Astrocyte of the spinal cord (primary cell): ENCODE data around the gene POM121L12.
A peak's percentile ranks its signal among the peaks of the same experiment; 100 is the strongest.

Experiments
- DNase-seq: peaks from one replicate; pipeline ENCODE4 v3.0.0; 2011; ENCODE audit warnings: low read depth, low spot score
- H3K4me3 ChIP-seq: 2 replicates; pipeline ENCODE4 v1.5.1; 2011; ENCODE audit warnings: low read depth, mild to moderate bottlenecking, low read length, moderate library complexity
- CTCF ChIP-seq: IDR thresholded peaks from 2 replicates; pipeline ENCODE4 v1.5.1; 2012; ENCODE audit warnings: low read depth, mild to moderate bottlenecking, low read length, inconsistent platforms
- in situ Hi-C: cut with HindIII; loops from 2 replicates; pipeline ENCODE4 v1.10.0; 2017; ENCODE audit warnings: low sequenced_read_pairs

Gene POM121L12

GRCh38 chr7:53059591-53059990 is 24.2 kb downstream of the POM121L12 start:
- TF ChIP-seq CTCF, result no peak
- H3K4me3 ChIP-seq, result no peak overlapping the region
- in situ Hi-C loops, result no loop called here
- DNase-seq, result no peak

GRCh38 chr7:53060066-53060465 is 24.6 kb downstream of the POM121L12 start:
- DNase-seq, result no peak

GRCh38 chr7:53062796-53063195 is 27.4 kb downstream of the POM121L12 start:
- no peak for DNase-seq
- no peak for TF ChIP-seq CTCF
- H3K4me3 ChIP-seq, result no peak overlapping the region
- in situ Hi-C loops, result no loop called here

More at GRCh38 chr7:53060066-53060465, 24.6 kb downstream of the POM121L12 start:
- in situ Hi-C loops, result no loop called here
- H3K4me3 ChIP-seq, result no peak overlapping the region
- TF ChIP-seq CTCF, result no peak

GRCh38 chr7:53068673-53069072 is 33.2 kb downstream of the POM121L12 start:
- DNase-seq, result no peak
- no peak overlapping the region for H3K4me3 ChIP-seq
- no peak for TF ChIP-seq CTCF
- in situ Hi-C loops, result no loop called here

- in situ Hi-C loops, result no loop called here
- no peak for TF ChIP-seq CTCF
Observed at GRCh38 chr7:53070883-53071282, 35.5 kb downstream of the POM121L12 start.

More at GRCh38 chr7:53070883-53071282, 35.5 kb downstream of the POM121L12 start:
- H3K4me3 ChIP-seq, result no peak overlapping the region
- DNase-seq, result peak; percentile 1
